Mesodermal cell (in vitro differentiated cells): ENCODE data around the gene P2RX6.

ENCODE experiments used
- H3K27ac ChIP-seq: 2 replicates; pipeline ENCODE4 v1.7.0; 2013; ENCODE audit warnings: mild to moderate bottlenecking, low read depth, low read length, moderate library complexity; ENCODE audit not compliant: severe bottlenecking
- H3K36me3 ChIP-seq: 2 replicates; pipeline ENCODE4 v1.7.1; 2013; ENCODE audit warnings: mild to moderate bottlenecking, low read length, moderate library complexity; ENCODE audit not compliant: control insufficient read depth, insufficient read depth
- H3K4me1 ChIP-seq: one replicate; pipeline ENCODE4 v1.7.1; 2013; ENCODE audit warnings: mild to moderate bottlenecking, low read length; ENCODE audit not compliant: insufficient read depth, control insufficient read depth, poor library complexity, severe bottlenecking
- H3K4me3 ChIP-seq: 2 replicates; pipeline ENCODE4 v1.7.0; 2013; ENCODE audit warnings: low read length, control low read depth, mild to moderate bottlenecking; ENCODE audit not compliant: insufficient read depth, poor library complexity, severe bottlenecking; ENCODE audit errors: extremely low read depth
- H3K9me3 ChIP-seq: 2 replicates; pipeline ENCODE4 v1.7.1; 2013; ENCODE audit warnings: mild to moderate bottlenecking, low read length, moderate library complexity; ENCODE audit not compliant: control insufficient read depth
- WGBS, 2 experiments: methylation state at CpG; one replicate each; pipeline ENCODE4 v1.1.5; 2013; ENCODE audit warnings: missing lambda C conversion rate in 2 of 2; ENCODE audit not compliant: insufficient coverage in 2 of 2; 5-methylcytosine and 5-hydroxymethylcytosine counted together

Gene P2RX6

DNA sequence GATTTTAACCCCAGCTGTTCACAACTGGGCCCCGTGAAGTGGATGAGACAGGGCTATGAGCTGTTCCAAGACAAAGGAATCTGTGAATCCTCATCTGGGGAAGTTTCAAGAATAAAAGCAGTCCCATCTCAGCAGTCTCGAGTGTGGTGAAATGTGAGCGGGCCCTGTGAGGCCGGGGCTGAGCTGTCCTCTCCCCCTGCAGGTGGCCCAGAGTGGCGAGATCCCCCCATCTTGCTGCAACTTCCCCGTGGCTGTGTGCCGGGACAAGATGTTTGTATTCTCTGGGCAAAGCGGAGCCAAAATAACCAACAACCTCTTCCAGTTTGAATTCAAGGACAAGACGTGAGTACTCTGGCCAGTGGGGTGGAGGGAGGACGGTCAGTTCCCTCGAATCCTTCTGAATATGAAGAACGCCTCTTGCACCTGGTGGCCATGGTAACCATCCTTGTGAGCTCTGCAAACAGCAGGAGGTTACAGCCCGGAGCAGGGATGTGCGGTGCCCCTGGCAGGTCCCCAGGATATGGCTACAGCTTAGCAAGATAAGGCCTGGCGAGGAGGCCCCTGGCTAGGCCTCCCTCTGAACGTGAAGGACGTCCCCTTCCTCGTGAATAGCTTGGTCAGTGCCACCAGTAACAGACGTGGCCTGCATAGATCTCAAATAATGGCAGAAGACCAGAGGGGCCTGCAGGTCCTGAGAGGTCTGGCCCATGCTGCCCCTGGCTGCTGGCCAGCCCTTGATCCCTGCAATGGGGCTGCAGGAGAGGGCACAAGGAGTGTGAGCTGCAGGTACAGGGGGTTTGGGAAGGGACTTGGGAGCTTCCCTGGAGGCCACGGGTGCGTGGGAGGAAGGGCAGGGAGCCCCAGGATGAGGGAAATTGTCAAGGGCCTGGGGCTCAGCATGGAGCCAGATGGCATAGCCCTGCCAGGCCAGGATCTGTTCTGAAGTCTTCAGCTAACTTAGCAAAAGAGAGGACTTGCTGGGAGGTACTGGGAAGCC lies 24.5 kb upstream of the P2RX6 start:
- WGBS, 2 experiments: 93 to 95% methylated on average over 20 of the region's 21 CpGs
- H3K36me3 ChIP-seq: peaks cover 64% of the 10 kb centered on the region

DNA sequence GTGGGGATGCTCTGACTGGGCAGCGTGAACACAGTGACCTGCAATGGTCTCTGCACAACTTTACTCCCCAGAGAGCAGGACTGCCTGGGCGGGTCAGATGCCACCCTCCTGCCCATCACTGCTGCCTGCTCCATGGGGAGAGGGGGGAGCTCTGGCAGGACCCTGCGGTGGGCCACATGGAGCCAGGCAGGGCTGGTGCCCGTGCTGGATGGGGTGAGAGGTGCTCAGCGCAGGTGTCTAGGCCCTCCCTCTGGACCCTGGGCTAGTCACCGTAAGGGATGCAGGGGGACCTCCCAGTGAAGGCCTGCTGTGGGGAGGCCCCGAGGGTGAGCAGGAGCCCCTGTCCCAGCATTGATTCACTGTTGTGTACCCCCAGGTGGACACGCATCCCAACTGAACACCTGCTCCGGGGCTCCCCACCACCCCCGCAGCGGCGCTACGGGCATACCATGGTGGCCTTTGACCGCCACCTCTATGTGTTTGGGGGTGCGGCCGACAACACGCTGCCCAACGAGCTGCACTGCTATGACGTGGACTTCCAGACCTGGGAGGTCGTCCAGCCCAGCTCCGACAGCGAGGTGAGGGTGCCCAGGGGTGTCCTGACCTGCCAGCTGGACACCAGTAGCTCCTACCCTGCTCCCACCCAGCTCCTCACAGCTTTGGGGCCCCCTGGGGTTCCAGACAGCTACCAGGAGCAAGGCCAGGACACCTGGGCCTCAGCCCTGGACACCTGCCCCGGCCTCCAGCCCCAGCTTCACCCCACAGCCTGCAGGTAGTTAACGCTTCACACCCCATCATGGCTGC lies 23.5 kb upstream of the P2RX6 start:
- WGBS, 2 experiments: 95% methylated on average over 20 to 22 of the region's 24 CpGs
- H3K4me1 ChIP-seq: no peaks in the 10 kb centered on the region
- H3K9me3 ChIP-seq: no peaks in the 10 kb centered on the region
- no peak overlapping the region for H3K4me3 ChIP-seq
- no peak overlapping the region for H3K27ac ChIP-seq
- H3K36me3 ChIP-seq: peaks cover 64% of the 10 kb centered on the region

More for the DNA sequence above, 24.5 kb upstream of the P2RX6 start:
- no peak overlapping the region for H3K4me3 ChIP-seq
- no peak overlapping the region for H3K27ac ChIP-seq
- H3K9me3 ChIP-seq: no peaks in the 10 kb centered on the region
- no peaks in the 10 kb centered on the region for H3K4me1 ChIP-seq

DNA sequence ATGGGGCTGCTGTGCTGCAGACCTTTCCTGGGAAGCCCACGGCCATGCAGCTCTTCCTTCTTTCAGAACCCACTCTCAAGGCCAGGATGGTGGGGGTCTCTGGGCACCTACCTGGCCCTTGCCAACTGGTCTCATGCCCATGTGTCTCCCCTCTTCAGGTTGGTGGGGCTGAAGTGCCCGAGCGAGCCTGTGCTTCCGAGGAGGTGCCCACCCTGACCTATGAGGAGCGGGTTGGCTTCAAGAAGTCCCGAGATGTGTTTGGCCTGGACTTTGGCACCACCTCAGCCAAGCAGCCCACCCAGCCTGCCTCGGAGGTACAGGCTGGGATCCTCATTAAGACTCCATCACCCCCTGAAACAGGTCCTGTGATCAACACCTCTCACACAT lies 22.9 kb upstream of the P2RX6 start:
- no peak overlapping the region for H3K27ac ChIP-seq
- 97 to 100% methylated on average over 5 to 6 of the region's 7 CpGs for WGBS, 2 experiments
- peaks cover 65% of the 10 kb centered on the region for H3K36me3 ChIP-seq

DNA sequence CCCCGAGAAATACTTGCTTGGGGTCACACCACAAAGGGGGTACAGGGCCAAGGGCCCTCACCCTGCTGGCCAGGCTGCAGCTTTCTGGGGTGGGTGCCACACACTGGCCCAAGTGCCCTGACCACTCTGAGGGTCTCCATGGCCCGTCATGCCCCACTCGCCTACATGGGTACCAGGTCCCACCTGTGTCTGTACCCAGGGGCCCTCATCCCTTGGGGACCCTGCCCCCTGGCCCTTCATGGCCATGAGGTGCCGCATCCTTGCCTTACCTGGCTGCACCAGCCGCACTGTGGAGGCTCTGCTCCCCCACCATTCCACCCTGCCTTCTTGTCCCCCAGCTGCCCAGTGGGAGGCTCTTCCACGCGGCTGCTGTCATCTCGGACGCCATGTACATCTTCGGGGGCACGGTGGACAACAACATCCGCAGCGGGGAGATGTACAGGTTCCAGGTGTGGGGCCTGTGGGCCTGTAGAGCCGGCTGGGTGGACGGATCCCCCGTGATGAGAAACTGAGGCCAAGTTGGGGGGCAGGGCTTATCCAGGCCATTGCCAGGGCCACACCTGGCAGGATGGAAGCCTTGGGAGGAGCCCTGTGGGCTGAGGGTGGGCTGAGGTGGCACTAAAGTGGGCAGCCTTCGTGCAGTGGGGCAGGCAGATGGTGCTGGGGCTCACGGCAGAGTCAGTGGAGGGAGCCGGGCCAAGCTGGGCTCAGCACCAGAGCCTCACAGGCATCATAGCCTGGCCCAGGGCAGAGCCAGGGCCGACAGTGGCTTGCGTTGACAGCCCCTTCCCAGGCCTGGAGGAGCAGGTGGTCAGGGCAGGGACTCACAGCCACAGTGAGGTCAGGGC lies 22.3 kb upstream of the P2RX6 start:
- H3K36me3 ChIP-seq: peaks cover 66% of the 10 kb centered on the region
- no peak overlapping the region for H3K27ac ChIP-seq
- no peaks in the 10 kb centered on the region for H3K9me3 ChIP-seq
- WGBS, 2 experiments: 88 to 91% methylated on average over 10 to 21 of the region's 21 CpGs
- H3K4me3 ChIP-seq: no peak overlapping the region
- no peaks in the 10 kb centered on the region for H3K4me1 ChIP-seq

More for the DNA sequence above, 22.9 kb upstream of the P2RX6 start:
- H3K9me3 ChIP-seq: no peaks in the 10 kb centered on the region
- H3K4me1 ChIP-seq: no peaks in the 10 kb centered on the region
- no peak overlapping the region for H3K4me3 ChIP-seq

DNA sequence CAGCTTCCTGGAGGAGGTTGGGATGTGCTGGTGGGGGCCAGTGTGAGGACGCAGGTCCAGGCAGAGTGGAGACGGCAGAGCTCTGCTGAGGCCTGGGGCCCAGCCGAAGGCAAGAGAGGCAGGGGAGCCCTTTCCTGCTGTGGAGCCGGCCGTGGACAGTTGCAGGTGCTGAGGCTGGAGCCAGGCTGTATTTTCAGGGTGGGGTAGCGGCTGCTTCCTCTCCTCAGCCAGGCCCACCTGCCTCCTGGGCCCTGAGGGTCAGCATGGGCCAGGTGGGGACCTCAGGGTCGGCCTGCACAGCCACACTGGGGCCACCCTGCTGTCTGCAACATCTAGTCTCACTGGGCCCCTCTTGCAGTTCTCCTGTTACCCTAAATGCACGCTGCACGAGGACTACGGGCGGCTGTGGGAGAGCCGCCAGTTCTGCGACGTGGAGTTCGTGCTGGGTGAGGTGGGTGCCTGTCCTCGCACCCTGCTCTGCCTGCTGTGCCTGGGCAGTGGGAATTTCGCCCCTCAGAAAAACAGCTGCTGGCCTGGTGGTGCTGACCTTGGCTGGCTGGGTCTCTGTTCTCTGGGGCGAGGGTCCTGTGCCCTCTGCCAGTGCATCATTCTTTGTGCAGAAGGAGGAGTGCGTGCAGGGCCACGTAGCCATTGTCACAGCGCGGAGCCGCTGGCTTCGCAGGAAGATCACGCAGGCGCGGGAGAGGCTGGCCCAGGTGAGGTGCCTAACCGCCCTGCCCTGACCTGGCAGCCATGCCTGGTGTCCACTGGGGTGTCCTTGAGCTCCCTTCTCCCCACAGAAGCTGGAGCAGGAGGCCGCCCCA lies 21.4 kb upstream of the P2RX6 start:
- H3K9me3 ChIP-seq: no peaks in the 10 kb centered on the region
- H3K4me3 ChIP-seq: no peak overlapping the region
- 96 to 97% methylated on average over 25 to 29 of the region's 29 CpGs for WGBS, 2 experiments
- H3K27ac ChIP-seq: no peak overlapping the region
- H3K4me1 ChIP-seq: no peaks in the 10 kb centered on the region
- H3K36me3 ChIP-seq: peaks cover 62% of the 10 kb centered on the region

DNA sequence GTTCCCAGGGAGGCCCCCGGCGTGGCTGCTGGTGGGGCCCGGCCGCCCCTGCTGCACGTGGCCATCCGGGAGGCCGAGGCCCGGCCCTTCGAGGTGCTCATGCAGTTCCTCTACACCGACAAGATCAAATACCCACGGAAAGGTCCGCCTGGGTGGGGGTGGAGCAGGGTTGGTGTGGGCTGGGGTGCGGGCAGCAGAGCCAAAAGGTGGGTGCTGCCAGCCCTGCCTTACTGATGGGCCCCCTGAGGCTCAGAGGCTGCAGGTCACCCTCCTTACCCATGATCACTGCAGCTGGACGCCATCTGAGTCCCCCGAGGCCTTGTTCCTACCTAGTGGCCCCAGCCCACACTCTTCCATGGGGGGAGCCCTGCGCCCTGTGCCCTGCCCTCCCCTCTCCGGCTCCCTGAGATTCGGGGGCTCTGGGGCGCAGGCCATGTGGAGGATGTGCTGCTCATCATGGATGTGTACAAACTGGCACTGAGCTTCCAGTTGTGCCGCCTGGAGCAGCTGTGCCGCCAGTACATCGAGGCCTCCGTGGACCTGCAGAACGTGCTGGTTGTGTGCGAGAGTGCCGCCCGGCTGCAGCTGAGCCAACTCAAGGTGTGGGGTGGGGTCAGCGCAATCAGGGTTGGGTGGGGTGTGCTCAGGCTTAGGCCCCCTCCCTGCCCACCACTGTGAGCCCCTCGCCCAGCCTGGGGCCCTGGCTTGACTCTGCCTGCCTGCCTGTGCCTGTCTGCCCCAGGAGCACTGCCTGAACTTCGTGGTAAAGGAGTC lies 20.6 kb upstream of the P2RX6 start:
- H3K27ac ChIP-seq: no peak overlapping the region
- WGBS, 2 experiments: 97 to 98% methylated on average over 22 to 26 of the region's 30 CpGs
- H3K36me3 ChIP-seq: peaks cover 61% of the 10 kb centered on the region
- H3K4me3 ChIP-seq: no peak overlapping the region
- no peaks in the 10 kb centered on the region for H3K9me3 ChIP-seq
- no peaks in the 10 kb centered on the region for H3K4me1 ChIP-seq

DNA sequence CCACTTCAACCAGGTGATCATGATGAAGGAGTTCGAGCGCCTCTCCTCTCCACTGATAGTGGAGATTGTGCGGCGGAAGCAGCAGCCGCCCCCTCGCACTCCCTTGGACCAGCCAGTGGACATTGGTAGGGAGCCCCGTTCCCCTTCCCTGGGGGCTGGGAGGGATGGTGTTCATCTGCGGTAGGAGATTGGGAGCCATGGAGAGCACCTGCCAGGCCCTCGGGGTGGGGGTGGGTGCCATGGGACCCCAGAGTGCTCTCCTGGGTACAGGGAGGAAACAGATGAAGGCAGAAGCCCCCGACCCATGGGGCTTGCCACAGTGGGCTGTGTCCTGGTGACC lies 20.1 kb upstream of the P2RX6 start:
- no peak overlapping the region for H3K4me3 ChIP-seq
- peaks cover 65% of the 10 kb centered on the region for H3K36me3 ChIP-seq
- H3K4me1 ChIP-seq: peaks cover under 1% of the 10 kb centered on the region
- no peaks in the 10 kb centered on the region for H3K9me3 ChIP-seq
- H3K27ac ChIP-seq: no peak overlapping the region
- WGBS, 2 experiments: 93 to 94% methylated on average over 9 to 10 of the region's 10 CpGs

DNA sequence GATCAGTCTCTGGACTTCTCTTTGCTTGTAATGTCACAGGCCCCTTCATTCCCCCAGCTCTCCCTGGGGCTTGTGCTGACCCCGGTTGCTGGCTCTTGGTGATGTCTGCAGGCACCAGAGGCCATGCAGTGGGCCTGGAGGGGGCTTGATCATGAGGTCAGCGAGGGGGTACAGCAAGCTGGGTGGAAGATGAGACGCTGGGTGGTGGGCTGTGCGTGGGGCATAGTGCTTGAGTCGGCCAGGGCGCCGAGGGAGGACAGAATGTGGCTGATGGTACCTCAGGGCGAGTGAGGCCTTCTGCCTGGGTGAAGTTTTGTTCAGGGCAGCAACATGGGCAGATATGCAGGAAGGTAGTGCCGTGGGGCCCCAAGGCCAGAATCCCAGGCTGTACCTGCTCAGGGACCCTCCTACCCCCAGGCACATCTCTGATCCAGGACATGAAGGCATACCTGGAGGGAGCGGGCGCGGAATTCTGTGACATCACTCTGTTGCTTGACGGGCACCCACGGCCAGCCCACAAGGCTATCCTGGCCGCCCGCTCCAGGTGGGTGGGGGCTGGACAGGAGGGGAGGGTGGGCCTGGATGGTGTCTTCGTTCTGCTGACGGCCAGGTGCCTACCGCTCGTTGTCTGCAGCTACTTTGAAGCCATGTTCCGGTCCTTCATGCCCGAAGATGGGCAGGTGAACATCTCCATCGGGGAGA lies 19.5 kb upstream of the P2RX6 start:
- Histone ChIP-seq H3K36me3 (peaks cover 65% of the 10 kb centered on the region), H3K4me3 (no peak overlapping the region), H3K9me3 (no peaks in the 10 kb centered on the region), H3K4me1 (peaks cover 5% of the 10 kb centered on the region), H3K27ac (no peak overlapping the region)
- WGBS, 2 experiments: 94 to 95% methylated on average over 18 to 23 of the region's 23 CpGs

DNA sequence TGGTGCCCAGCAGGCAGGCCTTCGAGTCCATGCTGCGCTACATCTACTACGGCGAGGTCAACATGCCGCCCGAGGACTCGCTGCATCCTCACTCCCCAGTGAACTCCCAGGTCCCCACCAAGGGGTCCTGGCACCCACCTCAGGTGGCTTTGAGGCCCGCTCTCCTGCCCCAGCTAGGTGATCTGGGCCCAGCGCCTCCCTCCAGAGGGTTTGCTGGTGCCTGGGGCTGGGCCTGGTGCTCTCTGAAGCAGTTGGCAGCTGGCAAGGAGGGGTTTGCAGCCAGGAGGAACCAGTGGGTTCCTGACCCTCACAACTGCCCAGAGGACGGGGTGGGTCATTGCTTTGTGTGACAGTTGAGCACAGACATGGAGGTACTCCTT lies 18.9 kb upstream of the P2RX6 start:
- no peaks in the 10 kb centered on the region for H3K9me3 ChIP-seq
- H3K4me1 ChIP-seq: peaks cover 8% of the 10 kb centered on the region
- H3K27ac ChIP-seq: no peak overlapping the region
- 98% methylated on average over 9 of the region's 10 CpGs for WGBS, 2 experiments
- peaks cover 61% of the 10 kb centered on the region for H3K36me3 ChIP-seq
- H3K4me3 ChIP-seq: no peak overlapping the region
